ENCODE measurements around the gene CCDC175. TPM values are rescaled to one million over a fixed set of nuclear protein-coding genes. Genes with fewer than 3 reads are reported as not detected.
A peak's percentile ranks its signal among the peaks of the same experiment; 100 is the strongest.

CCDC175 gene
- total and polyA plus RNA-seq, 10 of the 15 experiments (the other 5 are each of a cell fraction or from before 2014, with no cell fraction given): not detected

GRCh38 chr14:59585891-59586554 lies 9.4 kb upstream of the CCDC175 start:
- Histone ChIP-seq H3K27me3 (replicated peaks in 1 of 2; ENCODE audit: control insufficient read depth in 2 of 2, insufficient read depth in 2 of 2, low read length in 1 of 2) (no peaks in the 10 kb centered on the region), H4K20me1 (ENCODE audit: control insufficient read depth, insufficient read depth) (no peaks in the 10 kb centered on the region), H3K9me3 (replicated peaks; ENCODE audit: control insufficient read depth, insufficient read depth, low read length) (no peaks in the 10 kb centered on the region), H3K4me2 (ENCODE audit: control insufficient read depth, insufficient read depth) (no peak overlapping the region), H3K27ac (ENCODE audit: control insufficient read depth, insufficient read depth) (no peak overlapping the region), H3K9ac (ENCODE audit: control insufficient read depth, insufficient read depth, low read length) (no peak overlapping the region), H2AFZ (ENCODE audit: control insufficient read depth, low read depth, low read length) (no peak overlapping the region; the same call in 1 of the 2 replicates), H3K4me3 (no peak overlapping the region), H3K79me2 (ENCODE audit: control insufficient read depth, insufficient read depth, low read length) (no peaks in the 10 kb centered on the region), H3K4me1 (ENCODE audit: control insufficient read depth, insufficient read depth, low read length) (no peaks in the 10 kb centered on the region), H3K36me3 (ENCODE audit: control insufficient read depth in 2 of 2, insufficient read depth in 2 of 2, low read length in 1 of 2) (no peaks in the 10 kb centered on the region)
- BruUV-seq (replicated peaks): no TSS peak
- TF ChIP-seq MLLT1 (IDR thresholded peaks at IDR 0.05) (no peak), RFX5 (IDR thresholded peaks at IDR 0.05; ENCODE audit: low read depth, low read length) (no peak)
- RAD21 ChIA-PET (ENCODE audit: unreplicated experiment): no interaction called here
- DNase-seq (ENCODE audit: low read depth, low spot score) (no peak), FAIRE-seq (no peak), ATAC-seq (no peak)
- intact Hi-C loops (cut with micrococcal nuclease; ENCODE audit: unreplicated experiment) (no loop called here), in situ Hi-C loops (cut with MboI) (no loop called here)
- POLR2A ChIA-PET: no interaction called here
- WGBS (ENCODE audit: insufficient coverage, insufficient replicate concordance, low lambda C conversion rate, missing lambda C conversion rate): 48% methylated on average over 10 of the region's 10 CpGs
- CTCF ChIA-PET: interaction anchor here (1.0 kb wide), 1 partner anchor 9 kb away, joined by 7 read pairs; the partner anchor contains the start of gene CCDC175
- SMC1A ChIA-PET (ENCODE audit: uncharacterized antibody, unreplicated experiment): interaction anchor here (0.6 kb wide), 1 partner anchor 246 kb away, joined by 3 read pairs; no protein-coding TSS in a partner anchor

GRCh38 chr14:59583755-59584154 lies 7.1 kb upstream of the CCDC175 start:
- ChIA-PET RAD21 (ENCODE audit: unreplicated experiment) (interaction anchor here (0.6 kb wide), 1 partner anchor 83 kb away, joined by 3 read pairs; no protein-coding TSS in a partner anchor), SMC1A (ENCODE audit: uncharacterized antibody, unreplicated experiment) (interaction anchor here (0.6 kb wide), 1 partner anchor 853 kb away, joined by 3 read pairs; no protein-coding TSS in a partner anchor), POLR2A (interaction anchor here (0.7 kb wide), 1 partner anchor 984 kb away, joined by 4 read pairs; no protein-coding TSS in a partner anchor), CTCF (interaction anchor here (1.5 kb wide), 1 partner anchor 601 kb away, joined by 3 read pairs; no protein-coding TSS in a partner anchor)
- H3K36me3 ChIP-seq (ENCODE audit: control insufficient read depth in 2 of 2, insufficient read depth in 2 of 2, low read length in 1 of 2): no peaks in the 10 kb centered on the region
- no peak overlapping the region for H3K27ac ChIP-seq (ENCODE audit: control insufficient read depth, insufficient read depth)
- H3K4me3 ChIP-seq: no peak overlapping the region
- DNase-seq (ENCODE audit: low read depth, low spot score) (no peak), FAIRE-seq (no peak), ATAC-seq (no peak)
- BruUV-seq (replicated peaks): no TSS peak
- intact Hi-C loops (cut with micrococcal nuclease; ENCODE audit: unreplicated experiment) (no loop called here), in situ Hi-C loops (cut with MboI) (no loop called here)
- H3K79me2 ChIP-seq (ENCODE audit: control insufficient read depth, insufficient read depth, low read length): no peaks in the 10 kb centered on the region
- H3K9me3 ChIP-seq (replicated peaks; ENCODE audit: control insufficient read depth, insufficient read depth, low read length): no peaks in the 10 kb centered on the region
- TF ChIP-seq TBL1XR1 (IDR thresholded peaks at IDR 0.05; ENCODE audit: low read depth, low read length): no peak
- TF ChIP-seq CTCF (IDR thresholded peaks at IDR 0.05 in 2 of 3, conservative IDR thresholded peaks at IDR 0.05 in 1 of 3; ENCODE audit: control insufficient read depth in 2 of 3, extremely low read depth in 1 of 3, insufficient read depth in 1 of 3, low read depth in 3 of 3, low read length in 3 of 3): 0 out of 6 replicates have a peak, but pooled peaks of 1 of the 3 experiments have one; percentile 2
- TF ChIP-seq MTA3 (IDR thresholded peaks at IDR 0.05; ENCODE audit: borderline replicate concordance, low read length): no peak
- TF ChIP-seq ZNF207 (IDR thresholded peaks at IDR 0.05; ENCODE audit: borderline replicate concordance): no peak
- TF ChIP-seq IRF4 (IDR thresholded peaks at IDR 0.05; ENCODE audit: low read depth, low read length): no peak
- TF ChIP-seq NR2C1 (IDR thresholded peaks at IDR 0.05): no peak
- no peak for TF ChIP-seq MEF2A (IDR thresholded peaks at IDR 0.05; ENCODE audit: insufficient read depth, low read depth, low read length)
- no peak for TF ChIP-seq ZBED1 (IDR thresholded peaks at IDR 0.05; ENCODE audit: borderline replicate concordance)
- no peaks in the 10 kb centered on the region for H3K4me1 ChIP-seq (ENCODE audit: control insufficient read depth, insufficient read depth, low read length)
- no peaks in the 10 kb centered on the region for H4K20me1 ChIP-seq (ENCODE audit: control insufficient read depth, insufficient read depth)
- WGBS (ENCODE audit: insufficient coverage, insufficient replicate concordance, low lambda C conversion rate, missing lambda C conversion rate): 46% methylated on average over 2 of the region's 2 CpGs
- no peak overlapping the region for H2AFZ ChIP-seq (ENCODE audit: control insufficient read depth, low read depth, low read length)
- no peak overlapping the region for H3K4me2 ChIP-seq (ENCODE audit: control insufficient read depth, insufficient read depth)
- H3K9ac ChIP-seq (ENCODE audit: control insufficient read depth, insufficient read depth, low read length): no peak overlapping the region
- H3K27me3 ChIP-seq (replicated peaks in 1 of 2; ENCODE audit: control insufficient read depth in 2 of 2, insufficient read depth in 2 of 2, low read length in 1 of 2): no peaks in the 10 kb centered on the region

Measured in GM12878 (cell line).